ENCODE measurements around the gene MYOZ3. TPM values are rescaled to one million over a fixed set of nuclear protein-coding genes. Genes with fewer than 3 reads are reported as not detected.

MYOZ3 gene
- total RNA-seq, 1 donor from 2014 or later = 6.1 TPM

GRCh38 chr5:150659360-150660107 is 1.5 kb upstream of the MYOZ3 start:
- Mint-ChIP-seq H3K27me3 (peaks cover 26% of the 10 kb centered on the region), H3K4me3 (no peak overlapping the region), H3K36me3 (no peaks in the 10 kb centered on the region), H3K9me3 (no peaks in the 10 kb centered on the region), H3K4me1 (ENCODE audit: unreplicated experiment) (peaks cover 38% of the 10 kb centered on the region), H3K27ac (no peak overlapping the region)
- no peak for TF ChIP-seq CTCF (conservative IDR thresholded peaks at IDR 0.05)
- no peak for DNase-seq (ENCODE audit: extremely low spot score, unreplicated experiment)

GRCh38 chr5:150660108-150660831 is 781 bp upstream of the MYOZ3 start:
- H3K27ac Mint-ChIP-seq = peak overlapping the region; percentile 22
- no peak for DNase-seq (ENCODE audit: extremely low spot score, unreplicated experiment)
- no peak for TF ChIP-seq CTCF (conservative IDR thresholded peaks at IDR 0.05)
- no peak overlapping the region for H3K4me3 Mint-ChIP-seq
- H3K27me3 Mint-ChIP-seq = peaks cover 30% of the 10 kb centered on the region
- no peaks in the 10 kb centered on the region for H3K9me3 Mint-ChIP-seq
- H3K4me1 Mint-ChIP-seq (ENCODE audit: unreplicated experiment) = peaks cover 44% of the 10 kb centered on the region
- H3K36me3 Mint-ChIP-seq = no peaks in the 10 kb centered on the region

GRCh38 chr5:150661821-150662596 is 958 bp downstream of the MYOZ3 start:
- peak; percentile 40 for DNase-seq (ENCODE audit: extremely low spot score, unreplicated experiment)
- Mint-ChIP-seq H3K4me1 (ENCODE audit: unreplicated experiment) (peaks cover 40% of the 10 kb centered on the region), H3K4me3 (no peak overlapping the region), H3K27me3 (peaks cover 30% of the 10 kb centered on the region), H3K9me3 (no peaks in the 10 kb centered on the region), H3K36me3 (no peaks in the 10 kb centered on the region), H3K27ac (no peak overlapping the region)
- no peak for TF ChIP-seq CTCF (conservative IDR thresholded peaks at IDR 0.05)

- peak; percentile 59 for DNase-seq (ENCODE audit: extremely low spot score, unreplicated experiment)
- TF ChIP-seq CTCF (conservative IDR thresholded peaks at IDR 0.05) = no peak
- Mint-ChIP-seq H3K4me1 (ENCODE audit: unreplicated experiment) (peaks cover 35% of the 10 kb centered on the region), H3K9me3 (no peaks in the 10 kb centered on the region), H3K36me3 (no peaks in the 10 kb centered on the region), H3K27ac (no peak overlapping the region), H3K27me3 (peaks cover 25% of the 10 kb centered on the region), H3K4me3 (no peak overlapping the region)
These were observed 1.9 kb downstream of the MYOZ3 start for GRCh38 chr5:150662731-150663516.

- Mint-ChIP-seq H3K27me3 (peaks cover 21% of the 10 kb centered on the region), H3K4me3 (no peak overlapping the region), H3K27ac (no peak overlapping the region), H3K36me3 (no peaks in the 10 kb centered on the region), H3K4me1 (ENCODE audit: unreplicated experiment) (peaks cover 33% of the 10 kb centered on the region), H3K9me3 (no peaks in the 10 kb centered on the region)
- no peak for DNase-seq (ENCODE audit: extremely low spot score, unreplicated experiment)
- TF ChIP-seq CTCF (conservative IDR thresholded peaks at IDR 0.05) = no peak
These were observed 2.9 kb downstream of the MYOZ3 start for GRCh38 chr5:150663936-150664335.

All from type B pancreatic cell (in vitro differentiated cells).